ENCODE data around the gene PIGS.

PIGS gene

GRCh38 chr17:28567604-28568003 lies 3.7 kb downstream of the PIGS start:
- Histone ChIP-seq H3K27me3 (ENCODE audit: insufficient read depth, low read depth, severe bottlenecking) (no peaks in the 10 kb centered on the region), H3K36me3 (peaks cover 31% of the 10 kb centered on the region), H3K27ac (no peak overlapping the region), H3K4me3 (ENCODE audit: low read depth, low read length) (no peak overlapping the region), H3K9me3 (ENCODE audit: severe bottlenecking) (no peaks in the 10 kb centered on the region)
- TF ChIP-seq CTCF (IDR thresholded peaks at IDR 0.05; ENCODE audit: low read depth, low read length): no peak
- DNase-seq: no peak

- Histone ChIP-seq H3K27ac (no peak overlapping the region), H3K27me3 (ENCODE audit: insufficient read depth, low read depth, severe bottlenecking) (no peaks in the 10 kb centered on the region), H3K4me3 (ENCODE audit: low read depth, low read length) (no peak overlapping the region), H3K9me3 (ENCODE audit: severe bottlenecking) (no peaks in the 10 kb centered on the region), H3K36me3 (peaks cover 50% of the 10 kb centered on the region)
- no peak for TF ChIP-seq CTCF (IDR thresholded peaks at IDR 0.05; ENCODE audit: low read depth, low read length)
- no peak for DNase-seq
These were observed 7.8 kb downstream of the PIGS start for GRCh38 chr17:28563475-28563874.

- no peak for DNase-seq
- no peak for TF ChIP-seq CTCF (IDR thresholded peaks at IDR 0.05; ENCODE audit: low read depth, low read length)
- Histone ChIP-seq H3K27ac (peak overlapping the region; percentile 75), H3K36me3 (peaks cover 46% of the 10 kb centered on the region), H3K4me3 (ENCODE audit: low read depth, low read length) (peak overlapping the region; percentile 6; the same call in 1 of the 2 replicates), H3K9me3 (ENCODE audit: severe bottlenecking) (no peaks in the 10 kb centered on the region), H3K27me3 (ENCODE audit: insufficient read depth, low read depth, severe bottlenecking) (no peaks in the 10 kb centered on the region)
These were observed 16.3 kb downstream of the PIGS start for GRCh38 chr17:28555022-28555421.

GRCh38 chr17:28554565-28554964 lies 16.8 kb downstream of the PIGS start:
- Histone ChIP-seq H3K27me3 (ENCODE audit: insufficient read depth, low read depth, severe bottlenecking) (no peaks in the 10 kb centered on the region), H3K9me3 (ENCODE audit: severe bottlenecking) (no peaks in the 10 kb centered on the region), H3K27ac (peak overlapping the region; percentile 75), H3K36me3 (peaks cover 42% of the 10 kb centered on the region), H3K4me3 (ENCODE audit: low read depth, low read length) (peak overlapping the region; percentile 6; the same call in 1 of the 2 replicates)
- peak; percentile 69 for TF ChIP-seq CTCF (IDR thresholded peaks at IDR 0.05; ENCODE audit: low read depth, low read length)
- DNase-seq: peak; percentile 46

- no peaks in the 10 kb centered on the region for H3K27me3 ChIP-seq (ENCODE audit: insufficient read depth, low read depth, severe bottlenecking)
- no peak for TF ChIP-seq CTCF (IDR thresholded peaks at IDR 0.05; ENCODE audit: low read depth, low read length)
- no peaks in the 10 kb centered on the region for H3K9me3 ChIP-seq (ENCODE audit: severe bottlenecking)
- no peak for DNase-seq
- H3K4me3 ChIP-seq (ENCODE audit: low read depth, low read length): no peak overlapping the region
- H3K27ac ChIP-seq: peak overlapping the region; percentile 50
- H3K36me3 ChIP-seq: peaks cover 38% of the 10 kb centered on the region
These were observed 18.3 kb downstream of the PIGS start for GRCh38 chr17:28553000-28553505.
